GM12874 (cell line): ENCODE results near the gene PKP2.

Experiments
- CTCF ChIP-seq: IDR thresholded peaks from 2 replicates; pipeline ENCODE4 v1.5.1; 2011; ENCODE audit warnings: low read depth, mild to moderate bottlenecking, control low read depth, low read length, moderate library complexity; ENCODE audit not compliant: insufficient read depth

Gene PKP2

DNA sequence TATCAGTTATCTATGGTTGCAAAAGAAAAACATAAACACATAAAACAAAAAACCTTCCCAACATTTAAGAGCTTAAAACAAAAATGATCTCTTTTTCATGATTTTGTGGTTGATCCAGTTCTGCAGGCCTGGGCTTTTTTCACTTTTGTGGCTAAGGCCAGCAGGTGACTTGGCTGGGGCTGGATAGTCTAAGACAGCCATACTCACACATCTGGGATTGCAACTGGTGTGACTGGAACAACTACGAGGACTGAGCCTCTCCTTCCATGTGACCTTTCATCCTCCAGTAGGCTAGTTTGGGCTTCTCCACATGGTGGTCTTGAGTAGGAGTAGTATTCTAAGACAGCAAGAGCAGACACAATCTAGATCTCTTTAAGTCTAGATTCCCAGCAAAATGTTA lies 7.2 kb upstream of the PKP2 start:
- TF ChIP-seq CTCF: no peak

- no peak for TF ChIP-seq CTCF
Observed at GRCh38 chr12:32903318-32903717, 6.7 kb upstream of the PKP2 start.

- no peak for TF ChIP-seq CTCF
Observed at GRCh38 chr12:32902287-32902997, 5.9 kb upstream of the PKP2 start.

DNA sequence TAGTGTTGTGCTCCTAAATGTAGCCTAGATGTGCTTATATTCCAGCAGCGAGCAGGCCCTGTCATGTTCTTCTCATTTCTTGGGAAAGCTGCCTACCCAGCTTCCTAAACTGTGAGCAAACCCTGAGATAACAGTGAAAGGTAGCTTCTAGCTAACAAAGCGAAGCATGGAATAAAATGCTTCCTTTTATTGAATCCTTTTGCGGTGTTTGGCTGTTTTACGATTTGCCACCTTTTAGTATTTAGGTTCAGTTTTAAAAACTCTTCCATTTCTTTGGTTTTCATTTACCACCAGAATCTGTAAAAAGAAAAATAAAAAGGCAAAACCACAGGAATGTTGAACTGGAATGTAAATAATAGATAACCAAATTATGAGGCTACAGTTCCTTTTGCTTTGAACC lies 5.0 kb upstream of the PKP2 start:
- no peak for TF ChIP-seq CTCF

GRCh38 chr12:32897687-32898573 lies 1.4 kb upstream of the PKP2 start:
- TF ChIP-seq CTCF: no peak

- no peak for TF ChIP-seq CTCF
Observed at GRCh38 chr12:32897281-32897610, 669 bp upstream of the PKP2 start.

- TF ChIP-seq CTCF: no peak
Observed at GRCh38 chr12:32895688-32896431, 717 bp downstream of the PKP2 start.
